ENCODE data around the gene CDH2.
"Not testable (repeated sequence)": the region's sequence is repeated elsewhere in the genome, so short reads cannot be mapped to it uniquely, and the experiment has no call there.

Gene CDH2

DNA sequence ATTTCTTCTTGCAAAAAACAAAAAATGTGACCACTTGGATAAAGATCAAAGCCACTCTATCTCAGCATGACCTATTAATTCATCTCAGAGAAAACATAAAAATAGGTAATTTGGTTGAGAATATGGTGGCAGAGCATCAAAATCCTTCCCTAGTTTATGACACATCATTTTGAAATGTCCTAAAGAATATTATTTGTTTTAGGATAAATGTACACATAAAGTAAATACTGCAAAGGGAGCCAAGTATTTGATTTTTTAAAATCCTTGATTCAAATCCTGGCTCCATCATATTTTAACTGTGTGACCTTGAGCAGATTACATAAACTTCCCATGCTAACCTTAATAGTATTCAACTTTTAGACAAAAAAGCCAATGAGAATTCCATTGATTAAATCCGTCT, 206.6 kb downstream of the CDH2 start:
- DNase-seq: no peak

DNA sequence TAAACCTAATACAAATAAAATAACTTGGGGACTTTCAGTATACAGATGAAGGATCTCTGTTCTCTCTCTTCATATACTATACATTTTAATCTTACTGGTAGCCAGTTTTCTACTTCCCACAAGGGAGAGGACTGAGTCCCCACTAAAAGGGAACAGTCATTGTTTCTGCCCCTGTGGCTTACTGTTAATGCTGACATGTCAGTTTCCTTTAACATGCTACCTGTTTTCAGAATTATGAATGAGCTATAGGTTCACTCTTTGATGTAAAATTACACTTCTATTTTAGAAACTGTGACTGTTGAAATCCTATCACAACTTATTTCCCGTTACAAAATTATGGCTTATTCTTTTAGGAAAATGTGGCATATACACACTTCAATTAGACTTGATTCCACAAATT, 207.7 kb downstream of the CDH2 start:
- DNase-seq: no peak

DNA sequence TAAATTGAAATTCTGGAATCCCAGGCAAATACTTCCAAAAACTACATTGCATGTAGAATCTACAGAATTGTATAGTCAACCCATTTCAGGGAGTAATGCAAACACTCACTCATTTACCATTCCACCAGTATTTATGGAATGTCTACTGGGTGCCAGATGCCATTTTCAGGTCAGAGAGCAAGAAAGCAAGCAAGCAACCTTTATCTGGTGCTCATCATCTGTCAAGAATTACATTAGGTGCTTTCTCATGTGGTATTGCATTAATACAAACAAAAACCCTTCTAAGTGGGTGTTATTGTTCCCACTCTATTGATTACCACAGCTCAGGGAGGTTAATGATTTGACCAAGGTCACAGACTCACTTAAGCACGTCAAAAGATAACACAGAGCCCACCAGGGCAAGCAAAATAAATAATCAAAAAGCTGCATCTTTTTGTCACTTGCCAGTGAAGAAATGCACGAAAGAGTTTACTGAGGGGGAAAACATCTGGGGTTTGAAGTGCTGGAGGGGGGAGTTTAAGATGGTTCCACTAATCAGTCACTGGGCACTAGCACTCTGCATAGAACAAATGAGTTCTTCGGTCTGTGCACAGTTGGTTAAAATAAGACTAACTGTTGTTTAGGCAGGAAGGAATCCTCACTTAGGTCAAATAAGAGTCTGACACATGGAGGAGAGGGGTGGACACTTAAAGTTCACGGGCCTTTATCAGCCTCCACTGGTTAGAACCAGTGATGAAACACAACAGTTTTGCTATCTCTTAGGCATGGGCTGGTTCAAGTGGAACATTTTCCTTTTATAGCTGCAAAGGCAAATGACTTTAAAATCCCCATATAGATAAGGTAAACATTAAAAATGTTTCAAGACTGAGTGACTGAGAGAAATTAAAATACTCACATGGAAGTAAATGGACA, 208.8 kb downstream of the CDH2 start:
- no peak for DNase-seq

DNA sequence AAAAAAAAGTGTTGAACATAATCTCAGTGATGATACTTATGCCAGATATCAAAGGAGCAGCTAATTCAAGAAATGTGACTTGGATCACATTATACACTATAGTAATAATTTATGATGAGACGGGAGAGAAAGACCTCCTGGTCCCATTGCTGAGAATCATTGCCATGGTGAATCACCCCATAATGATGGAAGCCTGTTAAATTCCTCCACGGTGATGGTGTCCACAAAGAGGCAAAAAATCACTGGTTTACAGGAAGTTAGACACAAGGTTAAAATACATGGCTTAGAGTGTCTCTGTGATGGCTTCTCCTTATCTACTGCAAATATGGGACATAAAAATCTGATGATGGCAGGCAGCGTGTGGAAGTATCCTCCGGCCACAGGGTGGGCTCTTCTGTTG, 210.0 kb downstream of the CDH2 start:
- no peak for DNase-seq

DNA sequence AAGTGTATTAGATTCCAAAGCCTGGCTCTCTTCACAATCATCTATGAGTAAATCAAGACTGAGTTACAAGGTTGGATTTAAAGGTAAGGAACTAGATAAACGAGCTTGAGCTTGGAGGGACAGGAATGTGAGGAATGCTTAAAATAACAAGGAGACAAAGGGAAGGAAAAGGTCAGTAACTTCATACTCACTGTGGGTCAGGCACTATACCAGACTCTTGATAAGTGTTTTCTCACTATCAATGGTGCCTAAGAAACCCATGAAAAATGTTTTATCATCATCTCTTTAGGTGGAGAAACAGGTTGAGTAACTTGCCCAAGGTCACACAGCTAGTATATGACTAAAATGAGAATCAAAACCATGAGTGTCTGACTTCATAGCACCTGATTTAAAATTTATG, 212.1 kb downstream of the CDH2 start:
- no peak for DNase-seq

DNA sequence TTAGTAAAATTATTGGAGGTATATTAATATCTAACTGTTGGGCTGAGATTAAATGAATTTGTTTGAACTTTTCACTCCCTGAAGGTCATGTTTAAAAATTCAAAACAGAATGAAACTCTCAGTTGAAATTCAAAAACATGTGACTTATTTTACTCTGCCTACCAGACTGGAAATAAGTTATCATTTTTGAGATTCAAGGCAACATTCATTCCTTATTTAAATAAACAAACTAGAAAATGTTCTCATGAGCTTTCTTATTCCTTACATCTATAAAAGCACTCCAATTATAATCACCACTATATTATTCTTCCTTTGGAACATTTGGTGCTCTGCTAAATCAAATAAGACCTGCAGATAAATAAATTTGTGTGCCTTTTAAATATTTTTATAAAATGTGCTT, 217.8 kb downstream of the CDH2 start:
- DNase-seq: no peak

DNA sequence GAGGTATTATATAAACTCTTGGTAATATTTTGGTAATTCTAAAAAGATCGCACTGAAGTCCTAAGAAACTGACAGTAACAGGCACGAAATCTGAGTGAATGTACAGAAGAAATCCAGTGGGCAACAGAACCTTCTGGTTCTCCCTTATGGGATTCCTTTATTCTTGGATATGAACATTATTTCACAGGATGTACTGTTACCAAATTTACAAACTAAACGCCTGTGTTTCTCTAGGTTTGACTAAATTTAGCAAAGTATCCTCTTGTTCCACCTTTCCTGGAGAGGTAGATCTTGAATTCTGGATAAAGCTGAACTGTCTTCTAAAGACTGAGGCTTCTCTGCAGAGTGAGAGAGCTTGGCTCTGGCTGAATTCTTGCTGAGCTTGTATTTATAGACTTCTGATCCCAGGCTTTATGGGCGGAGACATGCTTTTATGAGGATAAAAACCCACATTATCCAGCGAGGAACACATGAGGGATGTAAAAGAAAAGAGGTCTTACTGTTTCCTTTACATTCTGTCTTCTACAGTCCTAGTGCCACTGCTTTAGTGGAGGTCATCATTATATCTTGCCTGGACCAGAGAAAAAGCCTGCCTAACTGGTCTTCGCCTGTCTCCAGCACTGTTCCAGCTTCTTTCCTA, 220.8 kb downstream of the CDH2 start:
- no peak for DNase-seq

DNA sequence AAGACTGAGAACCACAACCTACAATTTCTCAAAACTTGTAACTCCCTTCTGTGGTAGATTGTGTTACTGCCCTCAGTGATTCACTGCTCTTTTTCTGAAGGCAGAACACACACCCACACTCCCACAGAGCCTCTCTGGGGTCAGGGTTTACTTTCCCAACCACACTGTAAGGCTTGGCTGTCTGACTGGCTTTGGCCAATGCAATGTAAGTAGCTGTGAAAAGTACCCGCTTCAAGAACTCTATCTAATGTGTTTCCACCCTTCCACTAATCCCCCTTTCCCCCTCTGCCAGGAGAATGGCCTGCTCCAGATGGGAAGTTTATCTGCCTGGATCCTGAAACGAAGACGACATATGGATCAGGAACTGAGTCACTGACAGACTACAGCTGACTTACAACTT, 222.7 kb downstream of the CDH2 start:
- no peak for DNase-seq

DNA sequence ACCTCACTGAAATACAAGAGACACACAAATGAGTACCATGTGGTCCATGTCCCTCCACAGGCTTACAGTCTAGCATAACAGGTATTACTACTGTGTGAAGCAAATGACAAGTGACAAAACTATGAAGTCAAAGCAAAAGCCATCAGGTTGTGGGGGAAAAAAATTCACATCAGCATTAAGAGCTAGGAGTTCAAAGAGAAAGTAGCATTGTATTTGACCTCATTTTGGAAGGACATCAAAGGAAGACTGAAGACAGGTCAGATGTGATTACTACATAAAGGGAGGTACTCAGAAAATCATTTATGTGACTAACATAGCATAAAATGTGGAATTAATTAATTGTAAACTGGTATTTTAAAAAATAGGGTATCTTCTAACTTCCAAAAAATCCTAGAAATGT, 224.2 kb downstream of the CDH2 start:
- DNase-seq: no peak

DNA sequence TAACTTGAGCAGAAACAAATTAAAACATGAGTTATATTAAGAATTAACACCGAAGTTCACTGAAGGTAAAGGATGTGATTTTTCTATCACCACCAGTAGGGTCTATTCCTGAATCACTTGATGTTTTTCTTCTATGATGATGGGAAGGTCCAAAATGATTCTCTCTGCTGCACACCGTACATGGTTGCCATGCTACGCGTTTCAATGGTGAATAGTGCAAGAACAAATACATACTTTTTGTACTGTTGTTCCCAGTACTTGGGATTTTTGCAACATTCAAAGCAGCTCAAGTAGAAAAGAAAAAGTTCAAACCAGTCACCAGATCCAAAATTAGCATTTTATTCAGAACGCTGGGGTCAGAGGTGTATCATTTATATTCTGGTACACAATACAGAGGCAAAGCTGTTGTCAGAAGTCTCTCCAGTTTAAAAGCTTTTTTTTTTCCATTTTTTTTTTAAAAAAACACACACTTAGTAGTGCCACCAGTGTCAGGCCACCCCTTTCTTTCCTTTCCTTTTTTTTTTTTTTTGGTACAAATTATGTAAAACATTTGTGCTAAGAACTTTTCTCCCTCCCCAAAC, 226.2 kb downstream of the CDH2 start:
- no peak for DNase-seq

DNA sequence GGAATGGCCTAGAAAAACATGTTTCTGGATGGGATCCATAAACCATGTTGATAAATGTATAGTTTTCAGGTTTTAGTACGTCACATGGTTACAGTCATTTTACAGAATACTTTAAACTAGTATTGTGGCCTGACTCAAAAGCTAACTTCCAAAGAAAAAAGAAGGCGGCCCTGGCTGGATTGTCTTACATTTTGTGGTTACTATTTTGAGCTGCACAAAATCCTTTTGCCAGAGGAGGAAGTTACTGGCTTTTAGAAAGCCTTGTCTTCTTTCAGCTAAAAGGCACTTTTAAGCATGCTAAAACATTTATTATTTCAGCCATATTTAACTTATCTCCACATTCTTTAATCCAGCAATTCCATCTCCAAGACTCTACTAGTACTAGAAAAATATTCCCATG, 227.9 kb downstream of the CDH2 start:
- DNase-seq: no peak

DNA sequence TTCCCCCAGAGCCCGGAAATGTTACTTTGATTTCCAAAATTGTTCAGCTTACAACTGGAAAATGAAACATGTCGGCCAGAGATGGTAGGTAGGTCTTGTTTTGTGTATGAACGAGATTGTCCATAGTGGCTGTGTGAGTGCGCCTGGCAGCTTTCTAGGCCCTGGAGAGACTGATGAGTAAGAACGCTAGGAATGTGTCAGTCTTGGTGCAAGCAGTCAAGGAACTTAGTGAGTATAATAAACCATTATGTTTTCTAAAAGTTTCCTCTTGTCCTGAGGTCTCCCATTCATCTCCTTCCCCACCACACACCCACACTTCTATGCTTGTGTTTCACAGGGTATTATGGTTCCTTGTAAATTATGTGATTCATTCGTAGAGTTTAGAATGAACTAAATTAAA, 234.2 kb downstream of the CDH2 start:
- DNase-seq: no peak

DNA sequence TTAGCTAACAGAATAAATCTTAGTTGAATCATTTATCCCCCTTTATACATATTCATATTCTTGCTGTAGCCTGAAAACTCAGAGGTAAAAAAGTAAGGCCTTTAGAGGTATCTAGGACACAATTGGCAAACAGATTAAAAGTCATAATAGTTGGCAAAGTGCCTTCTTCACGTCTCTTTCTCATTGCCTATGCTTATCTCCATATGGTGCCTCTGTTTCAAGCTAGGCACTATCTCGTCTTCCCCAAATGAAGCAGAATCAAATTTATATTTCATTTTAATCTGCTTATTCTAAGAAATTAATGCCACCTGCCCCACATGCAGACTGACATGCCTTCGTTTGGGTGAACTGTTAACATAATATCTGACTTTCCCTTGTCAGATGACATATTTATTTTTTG, 245.4 kb downstream of the CDH2 start:
- no peak for DNase-seq

DNA sequence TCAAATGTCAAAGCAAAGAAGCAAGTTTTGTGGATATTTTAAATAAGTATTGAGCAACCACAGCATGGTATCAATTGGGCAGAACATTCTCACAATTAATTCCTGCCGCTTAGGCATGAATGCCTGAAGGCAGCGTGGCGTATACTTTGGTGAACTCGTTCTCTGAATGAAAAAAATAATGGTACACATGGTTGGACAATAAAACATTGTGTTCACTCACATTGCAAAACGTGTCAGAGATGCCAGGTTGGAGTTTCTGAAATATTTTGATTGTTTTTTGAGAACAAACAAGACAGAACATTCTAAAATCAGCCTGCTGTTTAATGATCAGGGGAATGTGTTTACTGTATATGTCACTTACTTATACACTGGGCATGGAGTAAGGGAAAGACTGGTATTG, 254.2 kb downstream of the CDH2 start:
- no peak for DNase-seq

DNA sequence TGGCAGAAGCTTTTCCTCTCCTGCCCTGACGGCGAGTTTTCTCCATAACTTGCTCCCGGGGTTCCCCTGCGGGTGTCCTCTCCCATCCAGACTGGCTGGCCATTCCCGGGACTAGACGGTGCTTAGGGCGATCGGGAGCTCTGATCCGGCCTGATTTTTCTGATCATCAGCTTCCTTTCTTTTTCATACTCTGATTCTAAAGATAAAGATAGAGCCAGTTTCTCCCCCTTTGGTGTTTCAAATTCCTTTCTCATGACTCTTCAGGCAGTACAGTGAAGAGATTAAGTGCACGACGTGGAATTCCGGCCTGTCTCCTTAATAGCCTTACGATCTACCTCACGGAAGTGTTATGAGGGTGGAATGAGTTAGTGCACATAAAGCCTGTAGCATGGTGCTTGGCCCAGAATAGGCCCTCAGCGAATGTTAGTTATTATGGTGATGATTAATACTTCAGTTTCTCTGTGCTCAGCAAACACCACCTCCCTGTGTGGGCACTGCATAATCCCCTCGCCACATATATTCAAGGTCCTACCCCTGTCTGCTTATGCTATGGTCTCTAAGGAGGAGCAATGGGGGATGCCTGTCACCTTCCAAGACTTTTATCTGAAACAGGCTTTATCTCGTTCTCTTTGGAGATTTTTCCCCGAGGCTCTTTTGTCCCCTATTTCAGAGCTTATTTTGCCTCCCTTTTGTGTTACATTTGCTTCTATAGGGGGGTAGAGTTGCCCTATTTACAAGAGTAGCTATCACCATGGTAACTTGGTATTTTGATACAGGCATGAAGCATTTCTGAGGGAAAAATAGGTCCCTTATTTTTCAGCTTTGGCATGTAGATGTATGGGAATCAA, 254.8 kb downstream of the CDH2 start:
- no peak for DNase-seq

DNA sequence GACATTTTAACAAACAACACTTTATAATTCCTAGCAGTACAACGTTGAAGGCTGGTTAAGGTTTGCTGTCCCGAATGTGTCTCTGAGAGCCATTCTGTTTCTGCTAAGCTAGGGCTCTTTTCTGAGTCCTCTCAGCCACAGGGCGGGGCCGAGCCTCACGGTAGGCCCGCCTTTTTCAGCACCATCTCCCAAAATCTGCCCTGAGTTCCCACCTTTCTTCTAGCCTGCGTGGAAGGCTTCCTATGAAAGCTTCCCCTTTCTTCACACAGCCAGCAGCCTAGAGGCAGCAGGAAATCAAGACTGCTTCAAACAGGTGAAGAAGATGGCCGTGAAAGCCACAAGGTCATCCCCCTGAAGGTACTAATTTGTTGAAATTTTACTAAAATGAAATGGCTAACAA, 255.5 kb downstream of the CDH2 start:
- no peak for DNase-seq

DNA sequence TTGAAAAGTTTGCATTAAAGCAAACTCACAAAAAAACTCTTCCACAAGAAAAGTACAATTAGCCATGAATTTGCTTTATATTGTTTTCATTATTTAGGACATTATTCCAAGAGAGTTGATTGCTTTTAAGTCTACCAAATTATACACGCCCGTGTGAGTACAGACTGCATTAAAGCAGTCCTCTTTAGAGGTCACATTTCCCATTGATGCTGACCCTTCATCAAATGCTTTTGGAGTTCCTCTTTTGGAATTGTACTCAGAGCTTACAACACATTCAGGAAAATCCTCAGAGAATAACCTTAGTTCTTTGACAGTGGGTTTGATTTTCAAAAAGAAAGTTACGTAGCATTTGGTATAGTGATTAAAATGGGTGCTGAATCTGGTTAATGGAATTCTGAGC, 256.1 kb downstream of the CDH2 start:
- no peak for DNase-seq

DNA sequence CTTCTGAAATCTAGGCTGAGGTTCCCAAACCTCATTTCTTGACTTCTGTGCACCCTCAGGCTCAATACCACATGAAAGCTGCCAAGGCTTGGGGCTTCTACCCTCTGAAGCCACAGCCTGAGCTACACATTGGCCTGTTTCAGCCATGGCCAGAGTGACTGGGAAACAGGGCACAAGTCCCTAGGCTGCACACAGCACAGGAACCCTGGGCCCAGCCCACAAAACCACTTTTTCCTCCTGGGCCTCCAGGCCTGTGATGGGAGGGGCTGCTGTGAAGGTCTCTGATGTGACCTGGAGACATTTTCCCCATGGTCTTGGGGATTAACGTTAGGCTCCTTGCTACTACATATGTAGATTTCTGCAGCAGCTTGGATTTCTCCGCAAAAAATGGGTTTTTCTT, 270.7 kb downstream of the CDH2 start:
- DNase-seq: not testable (repeated sequence)

DNA sequence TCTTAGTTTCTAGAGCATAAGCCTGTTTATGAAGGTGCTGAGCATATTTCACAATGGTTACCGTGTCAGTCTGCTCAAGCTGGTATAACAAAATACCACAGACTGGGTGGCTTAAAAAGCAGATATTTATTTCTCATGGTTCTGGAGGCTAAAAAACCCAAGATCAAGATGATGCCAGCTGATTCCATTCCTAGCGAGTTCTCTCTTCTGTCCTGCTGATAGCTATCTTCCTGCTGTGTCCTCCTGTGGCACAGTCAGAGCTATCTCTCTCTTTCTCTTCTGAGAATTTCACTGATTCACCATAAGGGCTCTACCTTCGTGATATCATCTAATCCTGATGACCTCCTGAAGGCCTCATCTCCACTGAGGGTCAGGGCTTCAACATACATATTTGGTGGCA, 273.0 kb downstream of the CDH2 start:
- DNase-seq: no peak

DNA sequence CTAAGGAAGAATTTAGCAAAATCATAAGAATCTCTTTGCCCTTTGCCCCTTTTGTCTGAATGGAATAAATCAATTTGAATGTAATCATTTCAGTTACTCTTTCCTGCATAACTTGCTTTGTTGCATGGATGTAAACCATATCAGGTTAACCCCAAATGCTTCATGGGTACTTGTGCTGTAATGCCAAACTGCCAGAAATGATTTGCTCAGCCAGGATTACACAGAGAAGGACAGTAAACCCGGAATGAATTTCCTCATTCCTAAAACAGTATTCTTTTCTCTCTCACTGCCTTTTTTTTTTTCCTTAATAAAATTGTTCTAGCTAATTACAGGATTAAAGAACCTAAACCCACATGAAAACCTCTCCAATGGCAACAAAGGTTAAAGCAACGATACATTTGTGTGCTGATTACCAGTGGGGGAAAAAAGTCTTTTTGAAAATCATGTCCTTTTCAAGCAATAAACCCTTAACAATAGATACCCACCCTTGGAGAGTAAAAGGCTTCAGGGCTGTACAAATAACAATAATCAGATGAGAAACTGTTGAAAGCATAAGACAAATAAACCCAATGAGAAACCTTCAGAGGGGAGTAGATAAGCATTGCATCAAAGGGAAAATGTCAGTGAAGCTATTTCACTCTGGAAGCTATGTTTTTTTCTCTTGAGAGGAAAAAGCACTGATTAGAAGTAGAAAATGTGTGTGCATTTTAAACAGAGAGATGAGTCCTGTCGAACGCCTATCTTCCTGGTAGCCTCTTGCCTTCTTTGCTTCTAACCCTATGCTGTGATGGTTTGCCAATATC, 275.3 kb downstream of the CDH2 start:
- DNase-seq: no peak
